Ureter (tissue), 1 donor: ENCODE data around the gene CAB39. TPM values are rescaled to one million over a fixed set of nuclear protein-coding genes. Genes with fewer than 3 reads are reported as not detected.
A peak's percentile ranks its signal among the peaks of the same experiment; 100 is the strongest.

ENCODE experiments used
- DNase-seq: peaks from one replicate; pipeline ENCODE4 v3.0.0-alpha.2; 2020; ENCODE audit warnings: low spot score
- total RNA-seq: library from RNA; stranded (reverse); gene quantifications from one replicate; pipeline ENCODE4 v1.2.4, GENCODE V29; 2023
- donor health status: DM: yes; HTN: yes; CAD: no.

CAB39 gene
- total RNA-seq, 1 donor from 2014 or later: 85.8 TPM

DNA sequence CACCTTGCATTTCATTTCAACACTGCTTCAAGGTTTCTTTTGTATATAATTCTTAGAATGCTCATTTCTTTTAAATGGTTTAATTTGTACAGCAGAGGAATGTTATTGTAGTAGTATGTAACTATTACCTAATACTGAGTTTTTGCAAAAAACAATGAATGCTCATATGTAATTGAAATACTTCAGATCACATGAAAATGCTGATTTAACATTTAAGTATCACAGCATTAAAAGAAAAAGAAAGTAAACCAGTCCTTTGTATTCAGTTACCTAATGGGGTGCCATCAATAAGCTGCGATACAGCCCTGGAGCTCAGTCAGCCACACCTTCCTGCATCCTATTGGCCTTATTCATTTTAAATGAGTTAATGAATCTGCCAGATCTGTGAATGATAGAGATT is 106.8 kb downstream of the CAB39 start:
- DNase-seq: no peak

DNA sequence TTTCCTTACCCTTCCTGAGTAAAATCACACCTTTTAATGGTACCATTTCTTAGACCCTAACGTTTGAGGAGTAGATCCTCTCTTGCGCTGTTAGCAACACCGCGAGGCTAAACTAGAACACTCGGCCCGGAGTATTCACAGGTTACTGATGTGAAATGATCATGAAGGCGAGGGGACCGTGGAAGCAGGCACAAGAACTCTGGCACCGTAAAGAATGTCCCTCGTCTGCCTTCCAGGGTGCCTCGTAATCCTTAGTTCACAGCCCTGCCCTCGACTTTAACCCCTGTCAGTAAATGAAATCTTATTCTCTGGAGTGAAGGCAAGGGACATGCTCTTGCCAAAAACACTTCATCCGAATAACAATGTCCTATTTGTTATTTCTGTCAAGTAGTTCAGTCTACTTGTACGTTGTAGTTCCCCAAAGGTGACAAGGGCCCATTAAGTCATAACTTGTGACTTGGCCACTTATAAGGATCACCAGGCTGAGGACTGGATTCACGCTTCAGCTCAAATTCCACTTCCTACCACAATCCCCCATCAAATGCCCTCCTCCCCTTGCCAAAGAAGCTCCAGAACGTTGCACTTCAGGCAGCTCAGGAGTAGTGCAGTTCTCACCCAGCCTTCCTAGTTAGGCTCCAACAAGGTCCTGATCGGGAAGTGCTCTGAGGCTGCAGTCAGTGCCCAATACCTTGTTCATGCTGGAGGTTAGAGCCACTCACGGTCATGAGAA is 108.8 kb downstream of the CAB39 start:
- DNase-seq: no peak

DNA sequence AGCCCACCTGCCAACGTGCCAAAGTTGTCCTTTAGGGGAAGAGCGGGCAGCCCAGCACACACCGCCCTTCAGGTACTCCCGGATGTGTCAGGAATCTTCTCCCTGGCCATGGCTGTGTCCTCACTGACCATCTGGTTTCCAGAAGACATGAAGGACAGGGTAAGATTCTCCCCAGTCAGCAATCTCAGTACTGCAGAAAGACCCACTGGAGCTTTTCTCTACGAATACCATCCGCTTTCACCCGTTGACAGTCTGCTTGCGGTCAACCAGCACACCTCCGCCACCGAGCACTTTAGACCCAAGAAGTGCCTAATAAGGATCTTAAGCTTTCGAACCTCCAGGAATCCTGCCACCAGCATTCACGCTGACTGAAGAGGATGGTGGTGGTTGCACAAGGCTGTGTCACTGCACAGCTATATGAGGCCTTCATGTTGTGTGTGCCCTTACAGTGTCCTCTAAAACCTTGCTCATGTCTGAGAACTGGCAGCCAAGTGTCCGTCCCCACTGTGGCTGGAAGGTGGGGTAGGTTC is 109.4 kb downstream of the CAB39 start:
- DNase-seq: no peak

- DNase-seq: no peak
Observed at GRCh38 chr2:230823264-230823964, 110.8 kb downstream of the CAB39 start.

- peak; percentile 57 for DNase-seq
Observed at GRCh38 chr2:230824406-230824978, 111.8 kb downstream of the CAB39 start.

DNA sequence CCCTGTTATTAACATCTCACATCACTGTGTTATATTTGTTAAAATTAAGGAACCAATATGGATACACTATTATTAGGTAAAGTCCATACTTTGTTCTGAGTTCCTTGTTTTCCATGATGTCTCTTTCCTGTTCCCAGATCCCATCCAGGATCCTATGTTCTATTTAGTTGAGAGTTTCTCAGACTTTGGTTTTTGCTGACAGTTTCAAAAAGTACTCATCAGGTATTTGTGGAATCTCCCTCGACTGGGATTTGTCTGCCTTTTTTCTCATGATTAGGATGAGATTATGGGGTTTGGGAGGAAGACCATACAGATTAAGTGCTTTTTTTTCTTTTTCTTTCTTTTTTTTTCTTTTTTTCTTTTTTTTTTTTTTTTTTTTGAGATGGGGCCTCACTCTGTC is 112.7 kb downstream of the CAB39 start:
- DNase-seq: no peak

DNA sequence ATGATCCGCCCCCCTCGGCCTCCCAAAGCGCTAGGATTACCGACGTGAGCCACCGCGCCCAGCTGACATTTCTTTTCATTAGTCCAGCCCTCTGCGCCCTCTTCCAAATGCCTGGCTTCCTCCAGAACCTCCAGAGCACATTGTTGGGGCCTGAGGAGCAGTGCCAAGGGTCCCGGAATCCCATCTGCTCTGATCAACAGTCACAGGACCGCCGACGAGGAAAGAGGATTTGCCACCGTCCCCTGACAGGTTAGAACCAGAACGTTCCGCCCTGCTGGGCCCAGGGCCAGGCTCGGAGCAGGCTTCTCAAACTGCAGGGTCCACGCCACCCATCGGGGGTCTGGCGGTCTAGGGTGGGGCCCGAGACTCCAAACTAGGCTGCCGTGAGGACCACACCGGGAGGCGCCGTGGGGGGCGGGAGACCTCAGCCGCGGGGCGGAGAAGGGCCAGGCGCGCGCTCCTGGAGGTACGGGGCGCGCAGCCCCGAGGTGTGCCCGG is 115.2 kb downstream of the CAB39 start:
- DNase-seq: no peak

DNA sequence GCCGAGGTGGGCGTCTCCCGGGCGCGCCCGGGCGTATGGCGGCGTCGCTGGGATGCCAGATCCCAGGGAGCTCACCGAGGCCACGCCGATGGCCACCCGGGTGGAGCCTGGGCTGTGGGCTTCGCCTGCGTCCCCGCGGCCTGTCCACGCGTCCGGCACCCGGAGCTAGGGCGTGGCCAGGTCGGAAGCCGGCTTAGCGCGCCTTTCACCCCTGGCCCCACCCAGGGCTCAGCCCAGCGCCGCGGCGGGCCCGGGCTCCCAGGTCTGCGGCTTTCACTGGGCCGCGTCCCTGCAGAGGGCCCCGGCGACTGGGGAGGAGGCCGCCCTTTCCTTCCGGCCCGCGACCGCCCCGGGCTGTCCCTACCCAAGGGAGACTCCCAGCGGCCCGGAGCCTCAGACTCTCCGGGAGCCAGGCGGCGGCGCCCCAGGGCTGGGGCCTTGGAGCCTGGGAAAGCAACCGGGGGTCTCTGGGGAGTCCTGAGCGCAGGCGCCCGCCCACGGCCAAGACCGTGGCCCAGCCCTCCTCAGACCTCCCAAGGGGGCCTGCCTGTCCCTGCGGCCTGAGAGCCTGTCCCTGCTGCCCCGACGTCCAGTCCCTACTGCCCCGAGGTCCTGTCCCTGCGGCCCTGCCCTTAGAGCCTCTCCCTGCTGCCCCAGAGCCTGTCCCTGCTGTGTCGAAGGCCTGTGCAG is 115.8 kb downstream of the CAB39 start:
- DNase-seq: no peak

DNA sequence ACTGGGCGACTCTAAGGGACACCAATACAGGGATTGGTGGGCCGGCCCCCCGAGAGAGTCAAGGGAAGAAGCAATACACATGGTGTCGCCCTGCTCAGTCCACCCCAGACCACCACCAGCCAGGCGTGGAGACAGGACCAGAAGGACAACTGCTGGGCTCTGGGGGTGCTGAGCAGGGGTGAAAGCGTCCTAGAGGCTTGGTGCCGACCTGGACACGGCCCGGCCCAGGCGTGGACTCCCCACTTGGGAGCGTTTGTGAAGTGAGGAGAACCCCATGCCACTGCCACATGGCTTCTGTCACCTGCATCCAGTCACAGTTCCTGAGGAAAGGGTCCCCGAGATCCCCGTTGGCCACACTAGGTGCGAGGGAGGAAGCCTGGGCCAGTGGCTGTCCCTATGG is 116.7 kb downstream of the CAB39 start:
- DNase-seq: no peak

DNA sequence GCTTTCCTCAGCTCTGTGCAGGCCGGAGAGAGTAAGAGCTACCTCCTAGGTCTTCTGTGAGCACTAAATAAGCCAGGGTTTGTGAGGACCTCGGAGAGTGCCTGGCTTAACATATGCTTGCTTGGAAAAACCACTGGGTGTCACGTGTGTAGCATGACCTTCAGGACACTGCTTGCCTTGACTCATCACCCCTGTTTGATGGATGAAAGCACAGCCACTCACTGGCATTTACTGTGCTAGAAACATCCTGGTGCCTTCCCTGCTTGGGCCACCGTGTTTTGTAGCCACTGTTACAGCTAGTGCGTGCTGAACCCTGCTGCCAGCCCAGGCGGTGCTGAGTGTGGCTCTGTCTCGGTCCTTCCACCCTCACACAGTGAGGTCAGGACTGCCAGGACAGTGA is 117.3 kb downstream of the CAB39 start:
- no peak for DNase-seq

DNA sequence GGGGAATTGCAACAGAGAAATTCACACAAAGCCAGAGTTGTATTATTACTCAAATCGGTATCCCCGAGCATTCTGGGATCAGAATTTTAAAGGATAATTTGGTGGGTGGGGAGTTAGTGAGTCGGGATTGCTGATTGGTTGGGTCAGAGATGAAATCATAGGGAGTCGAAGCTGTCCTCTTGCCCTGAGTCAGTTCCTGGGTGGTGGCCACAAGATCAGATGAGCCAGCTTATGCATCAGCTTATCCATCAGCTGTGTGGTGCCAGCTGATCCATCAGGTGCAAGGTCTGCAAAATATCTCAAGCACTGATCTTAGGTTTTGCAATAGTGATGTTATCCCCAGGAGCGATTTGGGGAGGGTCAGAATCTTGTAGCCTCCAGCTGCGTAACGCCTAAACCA is 117.8 kb downstream of the CAB39 start:
- DNase-seq: no peak

DNA sequence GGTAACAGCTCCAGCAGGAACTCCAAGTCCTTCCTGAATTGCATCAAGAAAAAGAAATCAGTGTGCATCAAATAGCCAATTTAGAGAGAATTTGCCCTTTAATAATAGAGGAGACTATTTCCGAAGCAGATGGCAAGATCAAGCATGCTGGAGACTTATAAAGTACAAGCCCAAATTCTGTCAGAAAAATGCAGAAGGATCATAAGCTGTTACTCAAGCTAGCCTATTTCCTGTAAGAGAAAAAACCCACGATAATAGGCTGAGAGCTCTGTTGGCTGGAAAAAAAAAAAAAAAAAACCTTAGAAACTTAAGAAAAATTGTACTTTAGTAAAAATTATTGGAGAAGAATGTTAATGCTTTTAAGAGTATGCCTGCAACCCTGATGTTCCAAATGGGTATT is 127.7 kb downstream of the CAB39 start:
- DNase-seq: no peak

- no peak for DNase-seq
Observed at GRCh38 chr2:230842473-230842872, 129.8 kb downstream of the CAB39 start.

DNA sequence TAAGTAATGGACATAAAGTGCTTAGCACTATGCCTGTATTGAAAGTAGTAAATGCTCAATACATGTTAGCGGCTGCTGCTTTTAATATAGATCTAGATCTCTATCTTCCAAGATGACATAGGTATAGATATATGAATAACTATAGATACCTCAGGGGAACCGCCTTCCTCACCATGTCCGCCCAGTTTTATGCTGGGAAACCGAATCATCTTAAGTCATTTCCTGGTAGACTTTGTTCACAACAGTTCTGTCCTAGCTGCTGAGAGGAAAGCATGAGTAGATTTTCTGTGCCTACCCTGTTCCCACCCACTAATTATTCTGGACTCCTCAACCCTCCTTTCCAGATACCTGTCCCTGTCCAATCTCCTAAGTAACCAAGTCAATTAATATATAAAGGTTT is 130.5 kb downstream of the CAB39 start:
- DNase-seq: no peak

DNA sequence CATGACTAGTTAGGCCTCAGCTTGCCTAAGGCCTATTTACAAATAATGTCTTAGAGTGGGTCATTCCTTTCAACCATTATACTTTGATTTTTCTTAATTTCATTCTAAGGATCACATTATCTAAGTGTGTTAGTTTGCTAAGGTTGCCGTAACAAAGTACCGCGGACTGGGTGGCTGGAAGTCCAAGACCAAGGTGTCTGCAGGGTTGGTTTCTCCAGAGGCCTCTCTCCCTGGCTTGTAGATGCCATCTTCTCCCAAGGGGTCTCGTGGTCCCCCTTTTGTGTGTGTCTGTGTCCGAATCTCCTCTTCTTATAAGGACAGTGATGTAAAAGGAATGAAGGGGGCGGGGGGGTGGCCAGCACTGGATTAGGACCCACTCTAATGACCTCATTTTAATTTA is 133.7 kb downstream of the CAB39 start:
- no peak for DNase-seq

- peak; percentile 90 for DNase-seq
Observed at GRCh38 chr2:230847883-230848388, 135.3 kb downstream of the CAB39 start.

- DNase-seq: no peak
Observed at GRCh38 chr2:230849633-230850357, 137.2 kb downstream of the CAB39 start.

GRCh38 chr2:230850358-230850658 is 137.7 kb downstream of the CAB39 start:
- no peak for DNase-seq

- DNase-seq: no peak
Observed at GRCh38 chr2:230852113-230852512, 139.5 kb downstream of the CAB39 start.

DNA sequence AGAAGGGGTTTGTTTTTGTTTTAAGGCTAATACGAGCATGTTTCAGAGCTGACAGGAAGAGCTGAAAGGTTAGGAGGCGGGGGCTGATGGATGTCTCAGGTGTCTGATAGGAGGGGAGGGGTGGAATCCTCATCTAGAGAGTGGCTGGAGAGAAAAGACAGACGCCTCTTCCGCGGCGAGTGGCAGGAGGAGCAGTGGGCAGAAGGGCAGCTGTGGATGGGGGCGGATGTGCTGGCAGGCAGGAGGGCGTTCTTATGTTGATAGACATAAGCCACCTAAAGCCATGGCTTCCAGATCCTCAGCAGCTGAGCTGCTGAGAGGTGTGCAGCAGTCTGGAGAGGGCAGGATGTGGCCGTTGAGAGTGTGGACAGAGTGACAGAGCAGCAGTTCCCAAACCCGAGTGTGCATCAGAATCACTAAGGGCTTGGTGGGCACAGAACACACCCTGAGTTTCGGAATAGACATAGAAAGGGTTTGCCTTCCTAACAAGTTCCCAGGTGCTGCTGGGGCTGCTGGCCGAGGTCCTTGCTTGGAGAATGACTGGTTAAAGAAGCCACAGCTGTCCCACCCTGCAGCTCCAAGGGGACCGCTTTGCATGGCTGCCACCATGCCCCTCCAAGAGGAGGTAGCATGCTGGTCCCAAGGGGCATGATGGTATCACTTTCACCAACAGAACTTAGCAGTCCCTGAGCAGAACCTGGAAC is 149.1 kb downstream of the CAB39 start:
- no peak for DNase-seq

DNA sequence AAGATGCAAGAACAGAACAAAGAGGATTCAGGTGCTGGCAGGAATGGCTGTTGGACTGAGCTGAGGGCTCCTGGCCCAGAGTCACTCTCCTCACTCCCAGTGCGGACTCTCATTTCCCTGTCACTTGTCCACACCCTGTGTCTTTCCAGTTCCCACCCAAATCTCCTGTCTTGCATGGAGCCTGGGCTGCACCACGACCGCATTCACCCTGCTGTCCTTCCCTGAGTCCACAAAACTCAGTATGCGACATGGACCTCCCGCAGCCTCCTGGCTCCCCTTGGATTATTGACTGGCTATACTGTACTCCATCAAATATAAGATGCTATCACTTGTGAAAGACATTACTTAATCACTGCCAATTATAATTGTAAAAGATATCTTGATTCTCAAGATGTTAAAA is 149.7 kb downstream of the CAB39 start:
- no peak for DNase-seq
